Pancreas (tissue), 10 donors: Measurements from ENCODE around the gene LAMA5. TPM values are rescaled to one million over a fixed set of nuclear protein-coding genes. Genes with fewer than 3 reads are reported as not detected.
A peak's percentile ranks its signal among the peaks of the same experiment; 100 is the strongest.

Experiments used
- ATAC-seq, 4 donors: fragments of 200-7000 bp; cut with Tn5 transposase; one replicate each; pipeline versions ENCODE4 v1.8.0 to v1.9.1; 2020; ENCODE audit warnings: mild to moderate bottlenecking in 4 of 4, moderate library complexity in 4 of 4
- DNase-seq, 6 donors: peaks; one replicate each; pipeline ENCODE4 v3.0.0-alpha.2; 2020
- FAIRE-seq: peaks from 2 replicates; lab custom pipeline; 2012; peaks lifted over from hg19 to GRCh38; lab: Jason Lieb, UNC
- H3K27ac ChIP-seq, 4 donors: fragments of 200-600 bp; sonication (generic); 1 replicate in 3 of 4; 2 replicates in 1 of 4; pipeline versions ENCODE4 v1.5.0 to v1.8.0; 2020
- H3K27me3 ChIP-seq, 4 donors: fragments of 200-600 bp; one replicate each; pipeline ENCODE4 v1.8.0; 2021
- H3K36me3 ChIP-seq, 3 donors: fragments of 200-600 bp; sonication (generic) in 1 of 3; one replicate each; pipeline versions ENCODE4 v1.5.0 to v1.8.0; 2020 to 2021
- H3K4me1 ChIP-seq, 3 donors: fragments of 200-600 bp; one replicate each; pipeline ENCODE4 v1.8.0; 2021
- H3K4me3 ChIP-seq, 4 donors: fragments of 200-600 bp; sonication (generic) in 2 of 4; one replicate each; pipeline versions ENCODE4 v1.5.0 to v1.8.0; 2020 to 2021
- H3K9me3 ChIP-seq, 4 donors: fragments of 200-600 bp; one replicate each; pipeline ENCODE4 v1.8.0; 2021
- CTCF ChIP-seq, 4 donors: fragments of 200-600 bp; sonication (generic) in 3 of 4; IDR thresholded peaks; one replicate each; pipeline versions ENCODE4 v1.5.0 to v1.8.0; 2021; ENCODE audit warnings: antibody characterized with exemption in 4 of 4
- WGBS, 2 donors: extraction: QIAGEN DNeasy Blood & Tissue Kit; methylation state at CpG; one replicate each; pipeline ENCODE4 v1.1.7; 2013; 5-methylcytosine and 5-hydroxymethylcytosine counted together
- intact Hi-C, 3 donors: fragments of 100-400 bp; cut with DNase I; formaldehyde crosslinking; loops; one replicate each; pipeline versions ENCODE4 v1.11.1 to v1.14.2; 2022
- polyA plus RNA-seq, 2 donors: library from polyadenylated mRNA; stranded (reverse); fragments of 200-250 nt; gene quantifications; one replicate each; pipeline ENCODE4 v1.2.3, GENCODE V29; 2013
- total RNA-seq, 6 donors: library from RNA; stranded (reverse); fragmentation: NEBNext Ultra II Directional in 4 of 6; extraction: Animal tissue kit (Norgen Biotek cat#: 25700) in 4 of 6; gene quantifications; one replicate each; pipeline versions ENCODE4 v1.2.1 to v1.2.4, GENCODE V29; 2021 to 2023
- donor health status: healthy with polysubstance abuse.
- donor health status: DM: no; HTN: no; CAD: no; lungs with moderate emphysema.
- donor health status: DM: no; HTN: no; CAD: no.
- donor health status: control.
- donor health status: control.
- donor health status: Bipolar disorder and iron deficiency.
- donor health status: DM: yes; HTN: yes; CAD: no.
- donor health status: DM: no; HTN: no; CAD: no.
- donor health status: DM: no; HTN: no; CAD: no.
- donor health status: DM: yes; HTN: yes; CAD: no.

The LAMA5 gene
- total and polyA plus RNA-seq, 8 donors: 43.6 to 344 (median 62.2) TPM

- TF ChIP-seq CTCF (IDR thresholded peaks at IDR 0.05): no peak
- H3K27me3 ChIP-seq: no peaks in the 10 kb centered on the region
- peaks cover 0 to 13% (median 3%) of the 10 kb centered on the region in 3 donors for H3K4me1 ChIP-seq
- FAIRE-seq (no peak), DNase-seq (peak in 2 of 6 donors; percentile 40 to 77), ATAC-seq (peak; percentile 4 to 49 (median 36))
- H3K27ac ChIP-seq: peak overlapping the region; percentile 31 to 62 (median 60)
- no peaks in the 10 kb centered on the region for H3K9me3 ChIP-seq
- no peak overlapping the region for H3K4me3 ChIP-seq
- peaks cover 0 to 9% (median 3%) of the 10 kb centered on the region in 3 donors for H3K36me3 ChIP-seq
- intact Hi-C loops: no loop called here
- WGBS, 2 donors: 70 to 71% methylated on average over 29 of the region's 29 CpGs
Measured at GRCh38 chr20:62355878-62356588, 11.1 kb downstream of the LAMA5 start.

GRCh38 chr20:62355516-62355877, 11.6 kb downstream of the LAMA5 start:
- peaks cover 0 to 13% (median 3%) of the 10 kb centered on the region in 3 donors for H3K4me1 ChIP-seq

GRCh38 chr20:62354811-62355341, 12.2 kb downstream of the LAMA5 start:
- DNase-seq (peak in 2 of 6 donors; percentile 21 to 75), ATAC-seq (no peak), FAIRE-seq (no peak)
- intact Hi-C loops: no loop called here
- WGBS, 2 donors: 68 to 69% methylated on average over 13 to 16 of the region's 16 CpGs
- no peak overlapping the region for H3K4me3 ChIP-seq
- peak overlapping the region; percentile 31 to 62 (median 60) for H3K27ac ChIP-seq
- H3K9me3 ChIP-seq: no peaks in the 10 kb centered on the region
- peaks cover 0 to 11% (median 6%) of the 10 kb centered on the region in 3 donors for H3K36me3 ChIP-seq
- peaks cover 0 to 13% (median 3%) of the 10 kb centered on the region in 3 donors for H3K4me1 ChIP-seq
- no peaks in the 10 kb centered on the region for H3K27me3 ChIP-seq
- TF ChIP-seq CTCF (IDR thresholded peaks at IDR 0.05): no peak

More at GRCh38 chr20:62355516-62355877, 11.6 kb downstream of the LAMA5 start:
- Histone ChIP-seq H3K27me3 (no peaks in the 10 kb centered on the region), H3K9me3 (no peaks in the 10 kb centered on the region), H3K36me3 (peaks cover 0 to 11% (median 6%) of the 10 kb centered on the region in 3 donors), H3K27ac (peak overlapping the region; percentile 31 to 62 (median 60)), H3K4me3 (no peak overlapping the region)
- intact Hi-C loops: no loop called here
- DNase-seq (peak in 2 of 6 donors; percentile 53 to 64), ATAC-seq (peak; percentile 41 to 69 (median 64)), FAIRE-seq (no peak)
- no peak for TF ChIP-seq CTCF (IDR thresholded peaks at IDR 0.05)
- WGBS, 2 donors: 47 to 49% methylated on average over 11 of the region's 11 CpGs

DNA sequence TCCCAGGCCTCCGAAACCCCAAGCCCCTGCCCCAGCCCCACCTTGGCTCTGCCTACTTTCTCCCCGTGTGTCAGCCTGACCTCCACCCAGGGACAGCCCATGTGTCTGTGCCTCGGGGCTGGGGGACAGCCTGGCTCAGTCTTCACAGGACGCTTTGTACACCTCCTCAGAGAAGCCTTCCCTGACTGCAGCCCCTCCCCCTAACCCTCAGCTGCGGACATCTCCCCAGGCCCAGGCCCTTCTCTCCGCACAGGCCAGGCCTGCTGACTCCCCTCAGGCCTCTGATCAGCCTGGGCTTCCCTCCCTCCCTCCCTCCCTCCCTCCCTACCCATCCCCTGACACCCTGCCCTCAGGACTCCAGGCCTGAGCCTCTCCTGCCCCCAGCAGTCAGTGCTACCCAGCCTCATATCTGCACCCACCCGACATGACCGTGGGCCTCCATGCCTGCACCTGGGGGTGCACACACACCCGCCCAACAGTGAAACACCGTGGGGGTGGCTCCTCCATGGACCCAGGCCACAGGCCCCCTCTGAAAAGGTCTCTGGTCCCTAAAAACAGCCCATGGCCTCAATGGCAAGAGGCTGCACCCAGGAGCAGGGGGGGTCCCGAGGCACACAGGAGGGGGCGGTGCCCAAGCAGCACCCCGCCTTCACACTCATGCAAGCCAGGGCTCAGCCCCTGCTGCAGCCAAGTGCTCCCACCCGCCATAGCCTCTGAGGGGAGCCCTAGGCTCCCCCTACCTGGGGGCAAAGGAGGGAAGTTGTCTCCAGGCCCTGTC, 12.9 kb downstream of the LAMA5 start:
- intact Hi-C loops: no loop called here
- FAIRE-seq (no peak), ATAC-seq (no peak), DNase-seq (peak in 2 of 6 donors; percentile 28 to 67)
- H3K4me1 ChIP-seq: peaks cover 0 to 13% (median 3%) of the 10 kb centered on the region in 3 donors
- 86 to 88% methylated on average over 14 of the region's 14 CpGs for WGBS, 2 donors
- peak overlapping the region in 1 of 4 donors; percentile 62 for H3K27ac ChIP-seq
- no peak overlapping the region for H3K4me3 ChIP-seq
- H3K36me3 ChIP-seq: peaks cover 0 to 11% (median 6%) of the 10 kb centered on the region in 3 donors
- no peak for TF ChIP-seq CTCF (IDR thresholded peaks at IDR 0.05)
- no peaks in the 10 kb centered on the region for H3K27me3 ChIP-seq
- no peaks in the 10 kb centered on the region for H3K9me3 ChIP-seq
